Urothelium cell line (cell line): ENCODE data around the gene RASGEF1C.
"Not testable (repeated sequence)": the region's sequence is repeated elsewhere in the genome, so short reads cannot be mapped to it uniquely, and the experiment has no call there.

Source experiments
- DNase-seq: peaks from one replicate; pipeline ENCODE4 v3.0.0; 2011; ENCODE audit warnings: low spot score, mixed read lengths
- FAIRE-seq: peaks from 2 replicates; lab custom pipeline; 2011; peaks lifted over from hg19 to GRCh38; lab: Jason Lieb, UNC

The RASGEF1C gene

DNA sequence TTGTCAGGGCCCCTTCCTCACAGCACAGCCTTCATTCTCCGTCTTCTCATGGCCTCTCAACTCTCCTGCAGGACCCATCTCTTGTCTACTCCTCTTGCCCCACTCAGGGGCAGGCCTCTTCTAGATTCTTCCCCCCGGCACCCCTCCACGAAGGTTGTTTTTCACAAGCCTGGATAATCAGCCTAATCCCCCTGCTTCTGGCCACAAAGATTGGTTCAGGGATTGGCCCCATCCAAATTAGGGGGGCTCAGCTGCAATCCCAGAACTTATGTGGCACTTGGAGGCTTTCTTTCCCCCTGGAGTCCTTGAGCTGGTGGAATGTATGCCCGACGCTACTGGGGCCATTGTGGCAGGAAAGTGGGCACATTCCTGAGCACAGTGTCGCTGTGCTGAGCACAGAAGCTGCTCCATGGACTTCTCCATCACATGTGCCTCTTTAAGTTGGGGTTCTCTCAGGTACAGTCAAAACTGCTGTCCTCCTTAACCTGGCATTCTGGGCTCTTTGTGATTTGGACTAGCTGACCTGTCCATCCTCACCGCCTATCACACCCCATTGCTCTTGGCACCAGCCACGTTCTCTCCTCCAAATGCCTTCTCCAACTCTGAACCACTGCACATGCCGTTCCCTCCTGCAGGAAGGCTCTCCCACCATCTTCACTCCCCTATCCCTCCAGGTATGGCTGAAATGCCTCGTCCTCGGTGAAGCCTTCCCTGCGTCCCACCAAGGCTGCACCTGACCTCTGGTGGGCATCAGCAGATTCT, 70.6 kb downstream of the RASGEF1C start:
- no peak for DNase-seq
- no peak for FAIRE-seq

DNA sequence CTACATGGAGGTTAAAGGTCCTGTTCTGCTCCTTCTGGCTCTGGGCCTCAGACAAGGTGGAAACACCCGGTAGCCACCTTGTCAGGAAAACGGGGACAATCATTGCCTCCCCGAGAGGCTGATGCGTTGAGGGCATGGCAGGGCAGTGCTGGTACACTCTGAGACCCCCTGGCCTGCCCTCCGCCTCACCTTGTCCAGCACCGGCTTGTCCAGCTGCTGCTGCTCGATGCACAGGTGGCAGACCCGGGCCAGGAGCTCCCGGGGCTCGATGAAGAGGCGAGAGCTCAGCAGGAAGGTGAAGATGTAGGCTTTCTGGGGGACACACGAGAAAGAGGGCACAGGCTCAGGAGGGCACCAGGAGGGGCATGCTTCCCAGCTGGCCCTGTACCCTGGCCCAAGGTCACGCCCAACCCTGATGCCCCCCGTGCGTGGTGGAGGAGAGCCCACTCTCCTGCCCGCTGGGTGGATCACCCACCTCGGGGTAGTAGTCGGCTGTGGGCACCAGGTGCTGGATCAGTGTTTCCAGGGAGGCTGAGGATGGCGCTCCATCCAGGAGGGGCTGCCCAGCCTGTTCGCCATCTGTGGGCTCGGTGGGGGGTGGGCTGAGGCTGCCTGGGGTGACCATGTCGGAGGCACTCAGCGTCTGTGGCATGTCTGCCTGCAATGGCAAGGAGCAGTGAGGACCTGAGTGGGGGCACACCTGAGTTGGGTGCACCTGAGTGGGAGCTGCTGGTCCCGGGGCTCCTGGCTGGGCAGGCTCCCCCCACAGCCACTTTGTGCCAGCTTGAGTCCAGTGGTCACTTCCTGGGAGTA, 71.4 kb downstream of the RASGEF1C start:
- FAIRE-seq (no peak), DNase-seq (no peak)

DNA sequence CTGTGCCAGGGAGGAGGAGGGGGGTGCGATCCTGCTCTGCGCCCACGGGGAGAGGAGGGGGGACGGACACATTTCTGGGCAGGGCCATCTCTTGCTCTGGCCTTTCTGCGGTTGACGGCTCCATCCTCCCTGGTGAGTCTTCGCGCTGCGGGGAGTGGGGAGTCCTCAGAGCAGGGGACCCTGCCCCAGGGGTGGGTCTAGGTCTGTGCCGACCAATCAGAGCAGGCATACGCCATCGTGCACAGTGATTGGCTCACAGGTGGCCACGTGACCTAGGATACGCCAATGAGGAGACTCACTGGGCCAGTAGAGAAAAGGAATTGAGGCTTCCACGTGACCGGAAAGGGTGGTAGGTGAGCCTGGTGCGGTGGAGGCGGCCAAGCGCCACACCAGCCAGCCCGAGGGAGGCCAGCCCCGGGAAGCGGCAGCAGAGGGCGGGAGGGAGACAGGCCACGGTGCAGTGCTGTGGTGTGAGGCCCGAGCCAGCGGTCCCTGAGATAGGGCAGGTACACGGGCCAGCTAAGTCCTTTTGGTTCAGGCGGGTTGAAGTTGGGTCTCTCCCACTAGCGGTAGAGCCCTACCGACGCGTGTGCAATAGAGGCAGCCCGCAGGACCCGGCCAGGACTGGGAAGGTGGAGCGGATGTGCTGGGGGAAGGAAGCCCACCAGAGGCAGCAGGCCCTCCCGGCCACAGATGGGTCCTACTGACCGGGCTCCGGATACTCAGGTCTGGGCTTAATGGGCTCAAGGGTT, 72.2 kb downstream of the RASGEF1C start:
- DNase-seq (peak; percentile 97), FAIRE-seq (peak; percentile 97)

DNA sequence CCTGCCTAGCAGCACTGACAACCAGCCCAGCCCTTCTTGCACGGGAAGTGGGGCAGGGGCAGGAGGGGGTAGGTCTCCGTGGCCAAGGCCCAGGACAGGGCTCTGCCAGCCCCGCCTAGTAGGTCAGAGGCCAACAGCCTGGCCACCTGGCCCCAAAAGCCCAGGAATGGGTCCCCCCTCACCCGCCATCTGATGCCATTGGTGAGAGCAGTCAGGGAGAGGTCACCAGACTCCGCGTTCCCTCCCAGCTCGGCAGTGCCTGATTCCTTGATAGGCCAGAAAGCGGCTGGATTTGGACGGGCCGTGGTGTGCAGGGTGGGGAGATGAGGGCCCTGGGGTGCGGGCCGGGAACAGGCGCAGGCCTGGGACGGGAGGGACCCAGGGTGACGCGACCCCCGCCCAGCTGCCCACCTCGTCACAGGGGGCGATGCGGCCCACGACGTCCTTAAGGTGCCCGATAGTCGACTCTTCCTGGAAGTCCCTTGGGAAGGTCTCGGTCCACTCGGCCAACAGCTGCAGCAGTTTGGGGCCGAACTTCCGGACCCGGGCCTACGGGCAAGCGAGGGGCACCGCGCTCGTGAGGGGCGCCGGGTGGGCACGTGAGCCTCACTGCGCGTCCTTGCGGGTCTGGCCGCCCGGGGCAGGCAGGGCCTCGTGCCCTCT, 72.9 kb downstream of the RASGEF1C start:
- FAIRE-seq (no peak), DNase-seq (peak; percentile 30)

GRCh38 chr5:180135128-180135955, 73.7 kb downstream of the RASGEF1C start:
- peak; percentile 59 for FAIRE-seq
- DNase-seq: peak; percentile 76

GRCh38 chr5:180133971-180134508, 75.0 kb downstream of the RASGEF1C start:
- no peak for DNase-seq
- FAIRE-seq: no peak

GRCh38 chr5:180133551-180133950, 75.5 kb downstream of the RASGEF1C start:
- DNase-seq: no peak
- FAIRE-seq: no peak

DNA sequence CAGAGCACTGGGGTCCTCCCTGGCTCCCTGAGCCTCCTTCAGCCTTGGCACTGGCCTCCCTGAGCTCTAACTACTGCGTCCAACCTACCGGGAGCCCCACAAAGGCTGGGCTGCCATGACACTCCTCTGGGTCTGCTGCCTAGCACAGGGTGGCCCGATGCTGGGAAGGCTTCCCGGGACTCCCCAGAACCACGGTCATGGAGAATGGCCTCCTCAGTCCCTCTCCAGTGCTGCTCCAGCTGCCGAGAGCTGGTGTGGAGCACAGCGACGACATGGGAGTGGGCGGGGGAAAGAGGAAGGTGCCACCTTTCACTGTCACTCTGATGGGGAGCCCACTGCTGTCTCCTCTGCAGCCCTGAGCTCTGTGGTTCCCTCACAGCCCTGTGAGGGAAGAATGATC, 76.0 kb downstream of the RASGEF1C start:
- no peak for FAIRE-seq
- DNase-seq: no peak

DNA sequence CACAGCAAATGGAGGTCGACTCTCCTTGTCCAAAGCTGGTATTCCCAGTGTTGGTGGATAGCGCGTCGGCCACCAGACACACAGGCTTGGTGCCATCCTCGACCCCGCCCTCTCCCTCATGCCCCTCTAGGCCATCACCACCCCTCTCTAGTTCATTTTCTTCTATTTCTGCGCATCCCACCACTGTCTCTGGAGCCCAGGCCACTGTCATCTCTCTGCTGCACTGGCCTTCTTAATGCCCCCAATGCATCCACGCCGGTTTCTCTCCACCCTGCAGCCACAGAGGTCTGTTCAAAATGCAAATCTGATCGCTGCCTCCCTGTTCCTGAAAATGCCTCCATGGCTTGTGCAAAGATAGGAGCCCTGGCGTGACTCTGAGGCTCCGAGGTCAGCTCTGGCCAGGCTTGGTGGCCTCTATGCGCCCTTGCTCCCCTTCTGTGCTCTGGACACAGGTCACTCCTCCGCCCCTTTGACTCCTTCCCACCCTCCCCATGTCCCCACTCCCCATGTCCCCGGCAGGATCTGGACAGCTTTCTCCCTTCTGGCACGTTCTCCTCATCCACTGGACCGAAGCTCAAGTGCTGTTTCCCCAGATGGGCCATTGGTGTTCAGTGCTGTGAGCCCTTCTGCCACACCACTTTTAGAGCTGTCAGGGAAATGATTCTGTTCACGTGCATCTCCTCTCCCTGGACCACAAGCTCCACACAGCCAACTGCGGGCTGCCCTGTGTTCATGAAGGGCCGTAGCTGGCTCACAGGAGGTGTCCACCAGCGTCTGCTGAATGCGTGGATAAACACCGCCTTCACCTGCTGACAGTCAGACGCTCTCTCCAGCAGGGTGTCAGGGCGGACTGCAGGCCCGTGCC, 77.9 kb downstream of the RASGEF1C start:
- FAIRE-seq (no peak), DNase-seq (no peak)

DNA sequence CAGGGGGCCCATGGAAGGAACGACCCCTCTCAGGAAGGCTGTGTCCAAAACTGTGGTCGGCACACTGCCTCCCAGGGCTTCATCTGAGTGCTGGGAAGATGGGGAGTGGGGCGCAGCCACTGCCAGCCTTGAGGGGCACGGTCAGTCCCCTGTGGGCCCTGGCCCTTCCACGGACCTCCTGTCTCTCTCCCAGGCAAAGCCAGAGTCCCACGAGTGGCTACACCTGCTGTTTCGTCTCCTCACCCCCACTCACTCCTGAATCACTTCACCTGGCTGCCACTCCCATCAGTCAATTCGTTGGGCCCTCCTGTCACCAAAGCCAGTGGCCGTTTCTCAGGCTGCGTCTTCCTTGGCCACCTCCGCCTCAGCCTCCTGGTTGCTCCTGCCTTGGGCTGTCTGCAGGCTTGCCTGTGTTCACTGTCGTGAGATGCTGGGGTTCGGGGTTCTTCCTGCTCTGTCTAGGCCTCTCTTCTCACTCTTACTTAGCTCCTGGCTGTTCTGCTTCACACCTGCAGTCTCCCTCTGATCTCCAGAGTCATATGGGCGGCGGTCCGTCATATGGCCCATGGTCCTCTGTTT, 78.6 kb downstream of the RASGEF1C start:
- no peak for FAIRE-seq
- no peak for DNase-seq

GRCh38 chr5:180129291-180130190, 79.5 kb downstream of the RASGEF1C start:
- no peak for FAIRE-seq
- DNase-seq: no peak

GRCh38 chr5:180128671-180129261, 80.2 kb downstream of the RASGEF1C start:
- no peak for FAIRE-seq
- no peak for DNase-seq

- DNase-seq (no peak), FAIRE-seq (no peak)
Observed at GRCh38 chr5:180127682-180128670, 81.0 kb downstream of the RASGEF1C start.

DNA sequence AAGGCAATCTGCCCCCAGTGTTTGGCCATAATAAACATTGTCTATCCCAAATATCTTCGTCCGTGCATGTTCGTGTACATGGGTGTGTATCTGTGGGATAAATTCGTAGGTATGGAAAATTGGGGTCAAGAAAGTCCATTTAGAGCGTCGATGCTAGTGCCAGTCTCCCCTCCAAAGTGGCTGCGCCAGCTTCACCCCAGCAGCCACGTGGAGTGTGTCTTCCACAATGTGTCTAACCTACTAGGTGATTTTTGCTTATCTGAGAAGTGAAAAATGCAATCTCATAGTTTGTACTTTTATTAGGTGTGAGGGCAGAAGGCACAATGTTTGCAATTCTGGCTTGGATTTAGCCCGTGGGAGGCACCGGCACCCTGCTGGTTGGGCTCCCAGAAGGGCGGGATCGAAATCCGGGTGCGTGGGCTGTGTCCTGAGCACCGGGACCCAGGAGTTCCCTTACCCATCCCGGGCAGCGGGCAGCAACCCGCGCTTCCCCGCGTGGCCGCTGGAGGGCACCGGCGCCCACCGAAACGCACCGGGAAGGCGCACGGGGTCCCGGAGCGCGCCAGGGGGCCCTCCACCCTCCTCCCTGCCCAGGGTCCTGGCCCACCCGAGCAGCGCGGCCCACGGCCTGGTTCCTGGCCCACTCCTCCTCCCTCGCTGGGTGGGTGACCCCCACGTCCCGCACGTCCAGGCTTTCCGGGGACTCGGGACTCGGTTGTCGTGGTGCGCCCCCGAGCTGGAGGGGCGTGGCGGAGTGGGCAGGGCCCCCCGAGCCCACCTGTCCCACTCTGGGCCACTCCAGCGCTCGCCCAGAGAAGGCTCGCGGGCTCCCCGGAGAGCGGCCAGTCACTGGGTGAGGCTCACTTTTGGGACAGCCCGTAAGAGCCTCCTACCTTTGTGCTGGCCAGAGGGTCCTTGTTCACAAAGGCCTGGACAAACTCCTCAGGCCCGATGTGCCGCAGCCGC, 82.0 kb downstream of the RASGEF1C start:
- DNase-seq: no peak

GRCh38 chr5:180126156-180126555, 82.9 kb downstream of the RASGEF1C start:
- not testable (repeated sequence) for DNase-seq, FAIRE-seq

More for the DNA sequence above, 82.0 kb downstream of the RASGEF1C start:
- no peak for FAIRE-seq
